UCSD-AML1 (cell line): Measurements from ENCODE around the gene IER5.
"Not testable (repeated sequence)": the region's sequence is repeated elsewhere in the genome, so short reads cannot be mapped to it uniquely, and the experiment has no call there.

Source experiments
- DNase-seq: peaks from one replicate; lab custom pipeline; 2025; ENCODE audit not compliant: unreplicated experiment; lab: John Stamatoyannopoulos, UW

IER5 gene

GRCh38 chr1:181088079-181089016 is at the start of gene IER5:
IER5 (plus strand) TSS chr1:181088700; CDS start chr1:181088903, 203 bp downstream.
- peak; percentile 93 for DNase-seq

- DNase-seq: no peak
These were observed 48.1 kb upstream of the IER5 start for GRCh38 chr1:181040284-181040865.

GRCh38 chr1:181043025-181043888 is 45.2 kb upstream of the IER5 start:
- peak; percentile 27 for DNase-seq

DNA sequence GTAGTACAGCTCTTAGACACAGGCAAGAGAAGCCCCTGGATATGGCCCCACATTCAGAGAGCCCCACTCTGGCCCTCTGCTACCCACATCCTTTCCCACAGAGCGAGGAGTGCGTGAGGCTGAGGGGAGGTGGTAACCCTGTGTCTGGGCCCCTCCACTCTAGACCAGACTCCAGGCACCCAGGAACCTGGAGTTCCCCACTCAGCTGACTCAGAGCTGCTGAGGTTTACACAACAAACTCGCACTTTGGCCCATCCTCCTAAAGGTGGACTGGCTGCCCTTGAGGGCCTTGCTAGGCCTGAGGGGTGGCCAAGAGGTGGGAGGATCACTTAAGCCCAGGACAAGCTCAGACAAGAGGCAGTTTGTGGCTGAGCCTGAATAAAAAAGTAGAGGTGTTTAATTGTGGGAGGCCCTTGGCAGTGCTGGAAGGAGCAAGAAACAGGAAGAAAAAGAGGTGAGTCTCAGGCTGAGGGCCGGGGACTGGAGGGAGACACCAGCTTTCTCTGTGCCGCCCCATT is 44.0 kb upstream of the IER5 start:
- DNase-seq: peak; percentile 22

DNA sequence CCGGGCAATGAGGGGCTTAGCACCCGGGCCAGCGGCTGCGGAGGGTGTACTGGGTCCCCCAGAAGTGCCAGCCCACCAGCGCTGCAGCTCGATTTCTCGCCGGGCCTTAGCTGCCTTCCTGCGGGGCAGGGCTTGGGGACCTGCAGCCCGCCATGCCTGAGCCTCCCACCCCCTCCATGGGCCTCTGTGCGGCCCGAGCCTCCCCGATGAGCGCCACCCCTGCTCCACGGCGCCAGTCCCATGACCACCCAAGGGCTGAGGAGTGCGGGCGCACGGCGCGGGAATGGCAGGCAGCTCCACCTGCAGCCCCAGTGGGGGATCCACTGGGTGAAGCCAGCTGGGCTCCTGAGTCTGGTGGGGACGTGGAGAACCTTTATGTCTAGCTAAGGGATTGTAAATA is 42.6 kb upstream of the IER5 start:
- DNase-seq: not testable (repeated sequence)

GRCh38 chr1:181049378-181049777 is 39.1 kb upstream of the IER5 start:
- no peak for DNase-seq

GRCh38 chr1:181050922-181051321 is 37.6 kb upstream of the IER5 start:
- no peak for DNase-seq

- DNase-seq: no peak
These were observed 31.9 kb upstream of the IER5 start for GRCh38 chr1:181056560-181056959.

DNA sequence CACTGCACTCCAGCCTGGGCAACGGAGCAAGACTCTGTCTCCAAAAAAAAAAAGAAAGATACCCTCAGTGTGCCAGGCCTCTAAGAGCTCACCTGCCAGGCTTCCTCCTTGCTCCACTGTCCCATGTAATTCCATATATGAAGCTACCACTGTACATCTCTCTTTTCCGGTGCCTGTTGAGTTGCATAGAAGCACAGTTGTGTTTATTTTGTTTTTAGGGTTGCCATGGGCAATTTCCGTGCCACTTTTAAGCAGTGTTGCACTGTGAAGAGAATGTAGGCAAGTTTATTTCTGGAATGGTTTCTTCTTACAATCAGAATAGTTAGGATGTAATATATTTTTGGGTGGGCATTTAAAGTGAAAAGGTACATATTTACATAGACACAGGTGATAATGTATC is 31.4 kb upstream of the IER5 start:
- no peak for DNase-seq

DNA sequence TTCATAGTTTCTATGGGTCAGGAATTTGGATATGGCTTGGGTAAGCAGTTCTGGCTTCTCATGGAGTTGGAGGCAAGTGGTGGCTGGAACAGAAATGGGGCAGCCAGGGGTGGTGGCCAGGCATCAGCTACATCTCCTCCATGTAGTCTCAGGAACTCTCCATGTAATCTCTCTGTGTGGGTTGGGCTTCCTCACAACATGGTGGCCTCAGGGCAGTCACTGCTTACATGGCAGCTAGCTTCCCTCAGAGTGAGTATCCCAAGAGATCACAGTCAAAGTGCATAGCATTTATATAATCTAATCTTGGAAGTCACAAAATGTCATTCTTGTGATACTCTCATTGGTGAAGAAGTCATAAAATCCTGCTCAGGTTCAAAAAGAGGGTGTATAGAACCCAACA is 29.1 kb upstream of the IER5 start:
- DNase-seq: no peak

- DNase-seq: no peak
These were observed 28.4 kb upstream of the IER5 start for GRCh38 chr1:181060066-181060465.

DNA sequence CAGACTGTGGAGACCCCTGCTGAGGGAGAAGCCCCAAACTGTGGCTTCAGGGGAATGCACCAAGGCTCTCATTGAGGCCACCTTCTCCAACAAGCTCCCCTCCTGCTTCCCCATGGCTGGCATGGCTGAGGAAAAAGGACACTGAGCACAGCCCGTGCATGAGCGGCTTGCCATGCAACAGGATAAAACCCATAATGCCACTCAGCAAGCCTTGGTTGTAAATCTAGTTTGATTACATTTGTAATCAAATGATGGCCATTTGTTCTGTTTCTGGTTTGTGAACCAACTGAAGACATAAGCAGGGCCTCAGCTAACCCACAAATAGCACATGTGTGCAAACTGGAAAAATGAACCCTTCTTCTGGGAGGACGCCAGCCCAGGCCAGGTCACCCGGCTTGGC is 27.6 kb upstream of the IER5 start:
- not testable (repeated sequence) for DNase-seq

DNA sequence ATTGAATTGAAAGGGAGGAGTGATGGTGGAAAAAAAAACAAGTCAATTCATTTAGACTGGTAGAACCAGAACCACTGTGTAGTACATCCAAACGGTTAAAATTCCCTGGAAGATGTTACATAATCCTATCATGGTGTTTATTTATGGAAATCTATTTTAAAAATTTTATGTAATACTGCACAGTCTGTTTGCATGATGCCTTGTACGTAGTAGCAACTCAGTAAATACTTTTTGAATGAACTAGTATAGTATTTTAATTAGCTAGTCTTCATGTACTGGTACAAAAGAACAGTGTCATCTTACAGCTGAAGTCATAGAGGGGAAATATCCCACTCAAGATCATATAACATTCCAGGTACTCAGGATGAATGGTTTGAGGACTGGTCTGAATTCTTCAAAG is 27.0 kb upstream of the IER5 start:
- DNase-seq: no peak

GRCh38 chr1:181061891-181062835 is 26.3 kb upstream of the IER5 start:
- DNase-seq: peak; percentile 46

DNA sequence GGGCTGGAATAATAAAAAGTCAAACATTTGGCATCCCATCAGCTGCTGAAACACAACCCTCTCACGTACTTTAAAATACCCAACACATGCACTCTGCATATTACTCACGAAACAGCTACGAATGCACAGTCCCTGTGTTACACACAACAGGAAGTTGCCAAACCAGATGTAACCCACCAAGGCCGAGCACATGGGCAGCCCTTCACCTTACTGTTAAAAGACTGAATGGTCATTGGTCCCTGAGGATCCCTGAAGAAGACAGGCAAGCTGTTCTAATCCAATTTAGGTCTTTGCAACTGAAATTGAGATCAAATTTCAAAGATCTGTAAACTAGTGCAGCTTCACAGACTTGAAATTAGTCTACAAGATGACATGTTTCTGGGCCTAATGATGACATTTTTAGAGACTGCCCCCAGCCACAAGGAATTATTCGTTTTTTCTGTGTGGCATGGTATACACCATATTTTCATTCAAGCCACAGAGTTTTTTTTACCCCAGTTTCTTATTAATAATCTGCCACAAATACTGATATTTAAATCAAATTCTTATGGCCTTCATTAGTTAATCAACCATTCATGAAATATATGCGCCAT is 25.6 kb upstream of the IER5 start:
- DNase-seq: peak; percentile 31

- no peak for DNase-seq
These were observed 24.4 kb upstream of the IER5 start for GRCh38 chr1:181064011-181064623.

DNA sequence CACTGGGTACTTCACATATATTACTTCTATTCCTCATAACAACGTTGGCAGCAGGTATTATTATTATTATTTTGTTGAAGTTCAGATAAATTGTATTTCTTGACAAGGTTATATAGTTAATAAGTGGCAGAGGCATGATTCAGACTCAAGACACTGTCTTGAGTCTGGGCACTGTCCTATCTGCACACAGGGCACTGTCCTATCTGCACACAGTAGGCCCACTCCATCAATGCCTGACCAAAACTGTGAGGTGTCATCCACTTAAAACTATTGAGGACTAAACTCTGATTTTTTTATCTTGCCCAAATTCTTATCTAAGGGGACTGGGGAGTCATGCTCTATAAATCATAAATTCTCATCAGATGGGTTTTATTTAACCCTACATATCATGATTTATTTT is 23.8 kb upstream of the IER5 start:
- DNase-seq: no peak

DNA sequence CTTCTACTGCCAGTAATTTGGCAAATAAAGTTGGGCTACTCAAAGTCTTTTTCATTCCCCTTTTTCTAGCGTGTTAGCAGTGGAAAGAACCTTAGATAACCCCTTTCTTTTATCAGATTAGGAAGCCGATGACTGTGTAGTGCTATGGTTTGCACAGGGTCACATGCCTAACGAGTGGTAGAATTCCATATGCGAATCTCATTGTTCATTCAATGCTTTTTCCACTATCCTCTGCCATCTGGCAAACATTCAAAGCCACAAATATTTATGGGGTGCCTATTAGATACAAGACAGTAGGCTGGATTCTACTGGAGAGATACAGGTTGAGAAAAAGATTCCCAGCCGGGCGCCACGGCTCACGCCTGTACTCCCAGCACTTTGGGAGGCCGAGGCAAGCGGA is 14.9 kb upstream of the IER5 start:
- no peak for DNase-seq

GRCh38 chr1:181075766-181076350 is 12.6 kb upstream of the IER5 start:
- no peak for DNase-seq
